HepG2 (cell line): ENCODE measurements around the gene ASB16. TPM values are rescaled to one million over a fixed set of nuclear protein-coding genes. Genes with fewer than 3 reads are reported as not detected.

Experiments
- ARHGAP35 ChIP-seq: sonication (generic); formaldehyde crosslinking; IDR thresholded peaks from 2 replicates; pipeline ENCODE4 v1.9.0; 2022; ENCODE audit warnings: mild to moderate bottlenecking, inconsistent platforms, moderate library complexity, missing genetic modification reagents, borderline replicate concordance
- CENPX ChIP-seq: sonication (generic); formaldehyde crosslinking; IDR thresholded peaks from 2 replicates; pipeline ENCODE4 v1.9.0; 2021; ENCODE audit warnings: mild to moderate bottlenecking, missing genetic modification reagents, moderate library complexity
- FOXO4 ChIP-seq: sonication (generic); formaldehyde crosslinking; conservative IDR thresholded peaks from 2 replicates; pipeline ENCODE4 v1.8.1; 2023; ENCODE audit warnings: missing genetic modification reagents
- GFI1 ChIP-seq: sonication (generic); formaldehyde crosslinking; IDR thresholded peaks from 2 replicates; pipeline ENCODE4 v1.5.0; 2020; ENCODE audit warnings: missing genetic modification reagents, mild to moderate bottlenecking, borderline replicate concordance
- HDAC1 ChIP-seq: sonication (generic); formaldehyde crosslinking; IDR thresholded peaks from 2 replicates; pipeline ENCODE4 v1.5.1; 2020; ENCODE audit warnings: mild to moderate bottlenecking, missing genetic modification reagents
- KDM6A ChIP-seq: IDR thresholded peaks from 2 replicates; pipeline ENCODE4 v1.6.1; 2016; ENCODE audit warnings: low read depth
- PBX3 ChIP-seq: sonication (generic); formaldehyde crosslinking; IDR thresholded peaks from 2 replicates; pipeline ENCODE4 v1.8.1; 2023; ENCODE audit warnings: missing genetic modification reagents, inconsistent platforms, borderline replicate concordance
- RBM39 ChIP-seq: fragments of 200-400 bp; formaldehyde crosslinking; IDR thresholded peaks from one replicate; pipeline ENCODE4 v1.6.1; 2018; ENCODE audit warnings: antibody characterized with exemption, mild to moderate bottlenecking, low read depth, low read length; ENCODE audit not compliant: poor library complexity, severe bottlenecking
- REPIN1 ChIP-seq: sonication (generic); formaldehyde crosslinking; IDR thresholded peaks from 2 replicates; pipeline ENCODE4 v1.8.0; 2022; ENCODE audit warnings: missing genetic modification reagents, low read depth, mild to moderate bottlenecking, borderline replicate concordance
- REST ChIP-seq, 2 experiments: IDR thresholded peaks; 2 replicates each; pipeline ENCODE4 v1.6.1; 2011 to 2012; ENCODE audit warnings: low read length in 2 of 2, borderline replicate concordance in 1 of 2, low read depth in 1 of 2, mild to moderate bottlenecking in 1 of 2, moderate library complexity in 1 of 2
- ZBTB38 ChIP-seq: sonication (generic); formaldehyde crosslinking; IDR thresholded peaks from 2 replicates; pipeline ENCODE4 v1.5.1; 2020; ENCODE audit warnings: mild to moderate bottlenecking, missing genetic modification reagents
- ZBTB39 ChIP-seq: sonication (generic); formaldehyde crosslinking; IDR thresholded peaks from 2 replicates; pipeline ENCODE4 v1.5.0; 2020; ENCODE audit warnings: missing genetic modification reagents
- ZFY ChIP-seq: sonication (generic); formaldehyde crosslinking; IDR thresholded peaks from 2 replicates; pipeline ENCODE4 v1.4.0; 2020; ENCODE audit warnings: missing genetic modification reagents
- ZKSCAN5 ChIP-seq: sonication (generic); formaldehyde crosslinking; IDR thresholded peaks from 2 replicates; pipeline ENCODE4 v1.5.1; 2020; ENCODE audit warnings: mild to moderate bottlenecking, missing genetic modification reagents
- ZNF20 ChIP-seq: sonication (generic); formaldehyde crosslinking; IDR thresholded peaks from 2 replicates; pipeline ENCODE4 v1.4.0; 2020; ENCODE audit warnings: mild to moderate bottlenecking, moderate library complexity, missing genetic modification reagents
- ZNF33A ChIP-seq: sonication (generic); formaldehyde crosslinking; IDR thresholded peaks from 2 replicates; pipeline ENCODE4 v1.5.1; 2020; ENCODE audit warnings: missing genetic modification reagents, mild to moderate bottlenecking, moderate library complexity, borderline replicate concordance
- ZNF556 ChIP-seq: sonication (generic); formaldehyde crosslinking; IDR thresholded peaks from 2 replicates; pipeline ENCODE4 v1.4.0; 2020; ENCODE audit warnings: mild to moderate bottlenecking, missing genetic modification reagents, borderline replicate concordance
- ZNF563 ChIP-seq: sonication (generic); formaldehyde crosslinking; IDR thresholded peaks from 2 replicates; pipeline ENCODE4 v1.8.0; 2022; ENCODE audit warnings: mild to moderate bottlenecking, moderate library complexity, missing genetic modification reagents
- ZNF598 ChIP-seq: sonication (generic); formaldehyde crosslinking; IDR thresholded peaks from 2 replicates; pipeline ENCODE4 v1.5.1; 2020; ENCODE audit warnings: mild to moderate bottlenecking, missing genetic modification reagents, borderline replicate concordance
- polyA plus RNA-seq, 8 experiments: library from polyadenylated mRNA; depleted of rRNA in 3 of 8; stranded (reverse) in 7 of 8; unstranded in 1 of 8; fragments of >200 nt; fragmentation: Illumina TruSeq in 4 of 8; extraction: Trizol in 4 of 8; gene quantifications; 2 replicates each; pipeline versions ENCODE4 v1.2.1 to v1.2.3, GENCODE V29; 2011 to 2016; ENCODE audit warnings: low read depth in 4 of 8, missing spikeins in 1 of 8, mixed read lengths in 1 of 8; ENCODE audit not compliant: insufficient read depth in 1 of 8
- total RNA-seq, 5 experiments: library from RNA; depleted of rRNA; stranded (reverse); fragments of >200 nt; fragmentation: Illumina TruSeq; extraction: Trizol; gene quantifications; 2 replicates each; pipeline ENCODE4 v1.2.3, GENCODE V29; 2016; ENCODE audit warnings: low read depth in 1 of 5

ASB16 gene
- total and polyA plus RNA-seq, 2 of the 13 experiments (the other 11 are each of a cell fraction or from before 2014, with no cell fraction given) = 0.07 TPM; not detected in 1

DNA sequence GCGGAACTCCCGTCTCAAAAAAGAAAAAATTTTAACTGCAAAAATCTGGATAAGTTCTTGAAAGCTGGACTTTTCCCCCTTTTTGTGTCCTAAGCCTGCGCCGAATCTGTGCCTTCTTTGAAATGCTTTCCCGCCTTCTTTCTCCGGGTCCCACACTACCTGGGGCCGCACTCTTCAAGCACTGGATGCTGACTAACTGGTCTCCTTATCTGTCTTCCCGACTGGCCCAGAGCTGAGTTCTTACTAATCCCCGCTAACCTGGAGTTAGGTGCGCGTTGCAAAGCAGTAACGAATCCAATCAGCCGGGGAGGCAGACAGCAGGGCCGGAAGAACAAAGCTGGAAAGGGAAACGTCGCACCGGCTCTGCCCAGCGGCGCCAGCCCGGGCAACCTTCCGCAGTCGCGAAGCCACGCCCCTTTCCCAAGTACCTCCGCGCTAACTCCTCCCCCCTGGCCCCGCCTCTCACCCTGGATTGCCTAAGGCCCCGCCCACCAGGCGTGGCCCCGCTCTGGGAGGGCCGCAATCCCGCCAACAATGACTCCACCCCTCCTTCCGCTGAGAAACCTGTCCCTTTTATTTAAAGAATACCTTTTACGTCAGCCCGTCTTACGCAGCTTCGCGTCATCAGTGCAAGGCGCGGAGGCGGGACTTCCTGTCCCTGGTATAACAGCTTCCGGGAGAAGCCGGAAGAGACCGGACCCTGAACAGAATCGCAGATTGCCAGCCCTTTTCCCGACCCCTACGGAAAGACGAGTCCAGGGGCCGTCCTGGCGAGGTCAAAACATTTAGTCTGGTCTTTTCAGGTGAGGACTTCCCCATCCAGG, 16.0 kb downstream of the ASB16 start, which contains the start of gene TMUB2 (continued):
- no peak for TF ChIP-seq ZNF556 (CRISPR knock-in tag)
- peak; percentile 57 for TF ChIP-seq RBM39
- TF ChIP-seq ZBTB38 = peak; percentile 68; the same call in 1 of the 2 replicates
- 0 out of 2 replicates have a peak, but pooled peaks have one; percentile 30 for TF ChIP-seq ARHGAP35
- TF ChIP-seq ZNF20 (CRISPR knock-in tag) = 0 out of 2 replicates have a peak, but pooled peaks have one; percentile 6
- TF ChIP-seq ZNF563 (CRISPR knock-in tag) = 0 out of 2 replicates have a peak, but pooled peaks have one; percentile 32
- TF ChIP-seq ZFY (CRISPR knock-in tag) = peak; percentile 74
- no peak for TF ChIP-seq KDM6A (CRISPR knock-in tag)
- TF ChIP-seq PBX3 (CRISPR knock-in tag) = 0 out of 2 replicates have a peak, but pooled peaks have one; percentile 63
- TF ChIP-seq CENPX (CRISPR knock-in tag) = no peak
- TF ChIP-seq ZKSCAN5 = no peak
- no peak for TF ChIP-seq GFI1 (CRISPR knock-in tag)
- TF ChIP-seq HDAC1 (CRISPR knock-in tag) = peak; percentile 88
- no peak for TF ChIP-seq FOXO4
- no peak for TF ChIP-seq ZNF33A (CRISPR knock-in tag)
- peak in 1 of 2 experiments; percentile 35; a peak in 2 of 4 replicates for TF ChIP-seq REST (IDR thresholded peaks at IDR 0.05; ENCODE audit: borderline replicate concordance in 1 of 2, low read depth in 1 of 2, low read length in 2 of 2)
- peak; percentile 91 for TF ChIP-seq REPIN1 (CRISPR knock-in tag)
- no peak for TF ChIP-seq ZBTB39 (CRISPR knock-in tag)
- TF ChIP-seq ZNF598 (CRISPR knock-in tag) = peak; percentile 78; the same call in 1 of the 2 replicates
